IPS-20b (cell line): ENCODE measurements around the gene HYAL2.
"Not testable (repeated sequence)": the region's sequence is repeated elsewhere in the genome, so short reads cannot be mapped to it uniquely, and the experiment has no call there.

Experiments
- H3K27ac ChIP-seq: one replicate; pipeline ENCODE4 v1.5.1; 2013; ENCODE audit warnings: low read length
- H3K27me3 ChIP-seq: 2 replicates; pipeline ENCODE4 v1.6.1; 2013; ENCODE audit warnings: mild to moderate bottlenecking, low read length, inconsistent platforms; ENCODE audit not compliant: insufficient read depth
- H3K36me3 ChIP-seq: 2 replicates; pipeline ENCODE4 v1.6.1; 2013; ENCODE audit warnings: low read depth, mild to moderate bottlenecking, inconsistent platforms, low read length, moderate library complexity; ENCODE audit not compliant: insufficient read depth
- H3K4me1 ChIP-seq: 2 replicates; pipeline ENCODE4 v1.6.1; 2013; ENCODE audit warnings: mild to moderate bottlenecking, control low read depth, inconsistent platforms, low read length, moderate library complexity; ENCODE audit not compliant: insufficient read depth
- H3K4me3 ChIP-seq: 2 replicates; pipeline ENCODE4 v1.5.1; 2013; ENCODE audit warnings: mild to moderate bottlenecking, low read length, inconsistent platforms
- H3K9ac ChIP-seq: 2 replicates; pipeline ENCODE4 v1.6.1; 2013; ENCODE audit warnings: low read depth, mild to moderate bottlenecking, inconsistent platforms, low read length, moderate library complexity
- H3K9me3 ChIP-seq: 2 replicates; pipeline ENCODE4 v1.6.1; 2013; ENCODE audit warnings: mild to moderate bottlenecking, low read depth, low read length, inconsistent platforms; ENCODE audit not compliant: insufficient read depth

The HYAL2 gene

GRCh38 chr3:50293079-50293801 lies 29.3 kb downstream of the HYAL2 start:
- H3K4me3 ChIP-seq: peak overlapping the region; percentile 94; the same call in 1 of the 2 replicates
- peak overlapping the region; percentile 75; the same call in 1 of the 2 replicates for H3K9ac ChIP-seq
- no peaks in the 10 kb centered on the region for H3K27me3 ChIP-seq
- peaks cover 3% of the 10 kb centered on the region; the same call in 1 of the 2 replicates for H3K4me1 ChIP-seq
- peaks cover 24% of the 10 kb centered on the region for H3K36me3 ChIP-seq
- H3K27ac ChIP-seq: no peak overlapping the region
- no peaks in the 10 kb centered on the region for H3K9me3 ChIP-seq

GRCh38 chr3:50292159-50293078 lies 30.1 kb downstream of the HYAL2 start, which contains the start of gene IFRD2:
TSS of gene IFRD2 (minus strand) at chr3:50292429. CDS start at chr3:50292274, 155 bp downstream.
- peaks cover 3% of the 10 kb centered on the region; the same call in 1 of the 2 replicates for H3K4me1 ChIP-seq
- peak within 1 kb of the TSS; percentile 54 for H3K27ac ChIP-seq
- peak within 1 kb of the TSS; percentile 88 for H3K9ac ChIP-seq

DNA sequence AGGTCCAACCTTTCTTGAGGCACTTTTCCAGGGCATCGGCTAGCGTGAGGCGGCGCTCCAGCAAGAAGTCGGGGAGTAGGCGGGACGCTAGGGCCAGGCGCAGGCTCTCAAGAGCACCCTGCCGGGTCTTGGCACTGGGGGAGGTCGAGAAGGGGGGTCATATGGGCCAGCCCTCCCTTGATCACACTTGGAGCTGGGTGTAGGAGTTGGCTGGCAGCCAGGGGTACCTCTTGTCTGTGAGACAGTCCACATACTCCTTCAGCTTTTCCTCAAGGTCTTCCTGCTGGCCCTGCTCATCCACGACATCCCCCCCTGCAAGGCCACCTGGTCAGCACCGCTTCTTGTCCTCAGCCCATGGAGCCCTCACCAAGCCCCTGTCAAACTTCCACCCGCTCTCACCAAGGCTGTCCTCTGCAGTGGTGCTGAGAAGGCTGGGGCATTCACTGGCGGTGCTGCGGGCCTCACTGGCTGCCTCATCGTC lies 32.3 kb downstream of the HYAL2 start:
- no peak overlapping the region for H3K9ac ChIP-seq
- H3K4me1 ChIP-seq: peaks cover 3% of the 10 kb centered on the region; the same call in 1 of the 2 replicates
- H3K9me3 ChIP-seq: no peaks in the 10 kb centered on the region
- peaks cover 42% of the 10 kb centered on the region for H3K36me3 ChIP-seq
- no peak overlapping the region for H3K27ac ChIP-seq
- no peak overlapping the region for H3K4me3 ChIP-seq
- no peaks in the 10 kb centered on the region for H3K27me3 ChIP-seq

More at GRCh38 chr3:50292159-50293078, 30.1 kb downstream of the HYAL2 start, which contains the start of gene IFRD2:
- peak within 1 kb of the TSS; percentile 94 for H3K4me3 ChIP-seq
- no peaks in the 10 kb centered on the region for H3K9me3 ChIP-seq
- H3K27me3 ChIP-seq: no peaks in the 10 kb centered on the region
- peaks cover 32% of the 10 kb centered on the region for H3K36me3 ChIP-seq

DNA sequence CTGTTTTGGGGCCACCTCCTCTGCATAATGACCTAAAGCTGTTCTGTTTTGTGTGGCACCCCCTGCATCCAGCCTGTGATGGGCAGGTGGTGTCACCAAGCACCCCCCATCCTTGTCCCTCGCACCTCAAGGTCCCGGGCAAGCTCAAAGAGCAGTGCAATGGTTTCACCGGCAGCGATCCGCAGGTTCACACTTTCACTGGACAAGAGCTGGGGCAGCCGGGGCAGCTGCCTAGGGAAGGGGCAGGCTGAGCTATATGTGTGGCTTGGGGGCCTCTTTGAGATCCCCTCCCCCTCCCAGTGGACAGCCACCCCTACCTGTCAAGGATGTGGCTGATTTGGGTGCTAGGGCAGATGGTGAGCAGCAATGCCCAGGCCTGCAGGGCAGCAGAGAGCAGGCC lies 33.4 kb downstream of the HYAL2 start:
- Histone ChIP-seq H3K9ac (no peak overlapping the region), H3K27me3 (no peaks in the 10 kb centered on the region), H3K36me3 (peaks cover 42% of the 10 kb centered on the region), H3K4me1 (peaks cover 3% of the 10 kb centered on the region; the same call in 1 of the 2 replicates), H3K27ac (no peak overlapping the region), H3K9me3 (no peaks in the 10 kb centered on the region), H3K4me3 (no peak overlapping the region)

DNA sequence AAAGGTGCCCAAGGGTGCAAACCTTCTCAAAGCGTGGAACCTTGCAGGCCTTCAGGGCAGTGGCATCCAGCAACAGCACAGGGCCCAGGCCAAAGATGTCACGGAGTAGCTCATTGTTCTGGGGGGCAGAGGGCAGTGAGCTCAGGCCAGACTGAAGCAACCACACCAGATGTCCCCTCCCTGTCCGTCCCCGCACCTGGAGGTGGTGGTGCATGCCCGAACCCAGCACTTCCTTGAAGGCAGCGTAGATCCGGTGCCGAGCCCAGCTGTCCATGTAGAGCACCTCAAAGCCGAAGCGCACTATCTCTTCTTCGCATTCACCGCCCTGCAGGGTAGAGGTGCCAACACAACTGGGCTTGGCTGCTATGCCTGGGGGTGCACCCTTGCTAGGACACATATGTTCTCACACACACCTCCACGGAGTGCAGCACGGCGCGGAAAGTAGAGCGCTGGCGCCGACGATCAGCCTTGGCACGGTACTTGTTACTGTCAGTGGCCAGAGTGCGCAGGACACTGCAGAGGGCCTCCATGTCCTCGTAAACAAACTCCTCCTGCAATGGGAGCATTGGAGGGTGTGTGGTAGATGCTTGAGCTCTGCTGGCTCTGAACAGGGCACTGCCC lies 34.0 kb downstream of the HYAL2 start:
- H3K27ac ChIP-seq: no peak overlapping the region
- H3K36me3 ChIP-seq: peaks cover 42% of the 10 kb centered on the region
- H3K4me3 ChIP-seq: no peak overlapping the region
- H3K4me1 ChIP-seq: peaks cover 3% of the 10 kb centered on the region; the same call in 1 of the 2 replicates
- H3K9me3 ChIP-seq: no peaks in the 10 kb centered on the region
- H3K27me3 ChIP-seq: no peaks in the 10 kb centered on the region
- H3K9ac ChIP-seq: no peak overlapping the region

GRCh38 chr3:50287262-50287661 lies 35.3 kb downstream of the HYAL2 start:
- no peaks in the 10 kb centered on the region for H3K27me3 ChIP-seq
- no peak overlapping the region for H3K9ac ChIP-seq
- peaks cover 42% of the 10 kb centered on the region for H3K36me3 ChIP-seq
- no peaks in the 10 kb centered on the region for H3K9me3 ChIP-seq
- H3K4me1 ChIP-seq: no peaks in the 10 kb centered on the region
- H3K4me3 ChIP-seq: no peak overlapping the region
- H3K27ac ChIP-seq: no peak overlapping the region

GRCh38 chr3:50286322-50287227 lies 36.0 kb downstream of the HYAL2 start:
- Histone ChIP-seq H3K36me3 (peaks cover 42% of the 10 kb centered on the region), H3K27me3 (no peaks in the 10 kb centered on the region), H3K4me1 (no peaks in the 10 kb centered on the region), H3K27ac (no peak overlapping the region), H3K9me3 (no peaks in the 10 kb centered on the region), H3K4me3 (no peak overlapping the region), H3K9ac (no peak overlapping the region)

GRCh38 chr3:50284121-50284520 lies 38.4 kb downstream of the HYAL2 start:
- H3K9ac ChIP-seq, H3K9me3 ChIP-seq, H3K27me3 ChIP-seq, H3K4me3 ChIP-seq, H3K4me1 ChIP-seq, H3K27ac ChIP-seq: not testable (repeated sequence)
- peaks cover 27% of the 10 kb centered on the region for H3K36me3 ChIP-seq

DNA sequence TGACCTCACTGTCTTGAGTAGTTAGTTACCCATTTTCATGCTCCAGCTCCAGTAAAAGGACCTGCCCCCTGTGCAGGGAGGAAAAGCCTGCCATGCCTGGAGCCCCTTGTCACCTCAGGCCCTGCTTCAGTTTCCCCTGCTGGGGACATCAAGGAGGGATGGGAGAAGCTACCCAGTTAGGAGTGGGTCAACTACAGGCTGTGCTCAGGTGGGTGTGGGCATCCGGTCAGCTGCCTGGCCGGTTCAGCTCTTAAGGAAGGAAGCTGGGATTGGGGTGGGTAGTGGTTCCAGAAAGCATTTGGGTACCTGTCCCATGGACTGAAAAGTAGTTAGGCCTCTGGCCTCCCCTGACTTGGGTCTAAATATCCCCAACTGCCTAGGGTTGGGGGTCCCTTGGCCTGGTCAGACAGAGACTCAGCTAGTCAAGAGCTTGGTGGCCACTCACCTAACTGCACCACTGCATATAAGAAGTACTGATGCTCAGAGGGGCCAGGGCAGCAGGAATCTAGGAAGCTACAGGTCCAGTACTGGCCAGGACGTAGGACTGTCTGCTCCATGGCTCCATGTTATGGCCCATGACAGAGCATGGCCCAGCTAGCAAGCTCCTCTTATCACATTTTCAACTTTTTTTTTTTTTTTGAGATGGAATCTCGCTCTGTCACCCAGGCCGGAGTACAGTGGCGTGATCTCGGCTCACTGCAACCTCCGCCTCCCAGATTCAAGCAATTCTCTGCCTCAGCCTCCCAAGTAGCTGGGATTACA lies 43.1 kb downstream of the HYAL2 start:
- Histone ChIP-seq H3K36me3 (no peaks in the 10 kb centered on the region), H3K9me3 (no peaks in the 10 kb centered on the region), H3K4me3 (no peak overlapping the region), H3K4me1 (no peaks in the 10 kb centered on the region), H3K9ac (no peak overlapping the region), H3K27me3 (peaks cover 36% of the 10 kb centered on the region), H3K27ac (no peak overlapping the region)

DNA sequence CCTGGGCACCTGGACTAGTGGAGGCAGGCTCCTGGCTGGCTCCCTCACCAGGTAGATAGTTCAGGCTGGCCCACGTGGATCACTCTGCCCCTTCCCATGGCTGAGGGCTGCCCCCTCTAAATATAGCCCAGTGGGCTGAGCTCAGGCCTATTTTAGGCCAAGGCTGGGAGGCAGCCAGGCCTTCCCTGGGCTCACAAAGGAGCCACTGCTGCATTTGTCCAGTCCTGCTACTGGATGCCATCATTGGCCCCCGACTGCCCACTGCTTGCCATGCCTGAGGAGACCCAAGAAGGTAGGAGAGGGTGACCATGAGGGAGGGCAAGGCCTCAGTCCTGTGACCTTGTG lies 43.7 kb downstream of the HYAL2 start, which contains the start of gene LSMEM2:
Gene LSMEM2 (plus strand): TSS at position 208 of the 345 bp plus-strand sequence. CDS start 27 bp downstream, at position 235.
- Histone ChIP-seq H3K4me3 (no peak within 1 kb of the TSS), H3K9me3 (no peaks in the 10 kb centered on the region), H3K4me1 (no peaks in the 10 kb centered on the region), H3K36me3 (no peaks in the 10 kb centered on the region), H3K27me3 (peaks cover 42% of the 10 kb centered on the region), H3K27ac (no peak within 1 kb of the TSS), H3K9ac (no peak within 1 kb of the TSS)
